Activated T-cell treated with anti-CD3 and anti-CD28 coated beads, Interleukin-2, amount 50 U/mL, for 4 hours (primary cell): ENCODE data around the gene PLN. TPM values are rescaled to one million over a fixed set of nuclear protein-coding genes. Genes with fewer than 3 reads are reported as not detected.

Experiments used
- ATAC-seq, 2 donors: fragments of 200-7000 bp; cut with Tn5 transposase; one replicate each; pipeline ENCODE4 v1.10.0; 2021
- DNase-seq: peaks from one replicate; pipeline ENCODE4 v3.0.0-alpha.2; 2020
- H3K27me3 Mint-ChIP-seq: one replicate; pipeline ENCODE4 v1.8.0; 2021; ENCODE audit warnings: low read depth, mixed read lengths
- H3K36me3 Mint-ChIP-seq: one replicate; pipeline ENCODE4 v1.8.0; 2022; ENCODE audit warnings: mixed read lengths; ENCODE audit not compliant: insufficient read depth
- H3K4me1 Mint-ChIP-seq: one replicate; pipeline ENCODE4 v1.8.0; 2021; ENCODE audit warnings: low read depth, mixed read lengths
- H3K4me3 Mint-ChIP-seq: one replicate; pipeline ENCODE4 v1.8.0; 2021; ENCODE audit warnings: mild to moderate bottlenecking, moderate library complexity, mixed read lengths
- H3K9me3 Mint-ChIP-seq: one replicate; pipeline ENCODE4 v1.8.0; 2021; ENCODE audit warnings: mixed read lengths
- total RNA-seq, 3 donors: library from RNA; stranded (reverse); gene quantifications; one replicate each; pipeline ENCODE4 v1.2.1, GENCODE V29; 2021

PLN gene
- total RNA-seq, 3 donors from 2014 or later: 0.16 TPM; not detected in 2

- no peak for ATAC-seq
- no peak for DNase-seq
- Mint-ChIP-seq H3K9me3 (peaks cover 46% of the 10 kb centered on the region), H3K4me3 (no peak overlapping the region), H3K27me3 (no peaks in the 10 kb centered on the region), H3K36me3 (peaks cover 60% of the 10 kb centered on the region), H3K4me1 (peaks cover 8% of the 10 kb centered on the region)
Measured at GRCh38 chr6:118579786-118580185, 31.7 kb downstream of the PLN start.

DNA sequence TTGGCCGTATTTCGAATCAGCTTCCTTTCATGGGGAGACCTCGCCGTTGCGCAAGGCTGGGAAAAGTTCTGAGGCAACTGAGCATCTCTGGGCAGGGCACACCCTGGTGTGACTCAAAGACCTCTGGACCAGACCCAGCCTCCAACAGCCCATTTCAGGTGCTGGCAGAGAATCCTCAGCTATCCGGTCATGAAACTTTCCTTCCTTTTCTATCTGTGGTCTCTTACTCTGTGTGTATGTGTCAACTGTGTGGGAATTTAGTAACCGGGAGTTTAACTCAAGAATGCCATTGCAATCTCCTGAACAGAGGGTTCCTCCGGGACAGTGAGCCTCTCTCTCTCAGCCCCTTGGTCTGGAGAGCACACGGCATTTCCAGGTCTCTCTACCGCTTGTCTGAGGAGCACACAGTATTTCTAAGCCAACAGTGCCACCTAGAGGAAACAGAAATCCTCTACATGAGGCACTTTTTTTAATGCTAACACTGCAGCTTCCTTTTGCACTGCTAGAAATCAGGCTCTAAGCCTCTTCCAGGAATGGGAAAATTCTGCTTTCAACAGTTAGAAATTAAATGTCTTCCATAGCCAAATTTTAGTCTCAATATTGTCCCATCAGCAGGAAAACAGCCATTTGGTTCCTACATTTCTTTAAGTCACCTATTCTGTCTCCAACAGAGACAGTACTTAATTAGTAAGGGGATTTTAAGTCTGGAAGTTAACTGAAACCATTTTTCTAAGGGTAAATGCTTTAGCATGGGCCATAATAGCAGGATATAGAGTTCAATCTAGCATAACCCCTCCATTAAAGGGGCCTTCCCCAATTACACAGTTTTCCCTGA is 32.7 kb downstream of the PLN start:
- H3K36me3 Mint-ChIP-seq: peaks cover 56% of the 10 kb centered on the region
- no peaks in the 10 kb centered on the region for H3K27me3 Mint-ChIP-seq
- no peak for DNase-seq
- H3K4me3 Mint-ChIP-seq: no peak overlapping the region
- peak; percentile 43 to 65 for ATAC-seq
- peaks cover 8% of the 10 kb centered on the region for H3K4me1 Mint-ChIP-seq
- H3K9me3 Mint-ChIP-seq: peaks cover 36% of the 10 kb centered on the region

DNA sequence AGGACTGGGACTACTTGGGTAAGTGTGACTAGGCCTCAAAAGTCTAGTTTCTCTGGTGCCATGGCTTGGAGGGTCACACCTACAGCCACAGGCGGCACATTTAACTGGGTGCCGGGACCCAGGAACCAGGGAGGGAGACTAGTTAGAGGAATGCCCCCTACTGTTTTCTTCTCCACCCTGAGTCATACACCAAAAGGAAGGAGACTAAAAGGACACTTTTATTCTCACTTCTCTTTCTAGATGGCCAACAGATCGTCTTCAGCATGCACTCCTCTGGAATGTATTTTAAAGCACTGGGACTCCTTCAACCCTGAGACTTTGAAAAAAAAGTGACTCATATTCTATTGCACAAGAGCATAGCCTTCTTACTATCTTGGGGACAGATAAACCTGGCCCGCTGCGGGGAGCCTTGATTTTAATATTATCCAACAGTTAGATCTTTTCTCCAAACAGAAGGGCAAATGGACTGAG is 33.4 kb downstream of the PLN start:
- Mint-ChIP-seq H3K36me3 (peaks cover 48% of the 10 kb centered on the region), H3K4me3 (no peak overlapping the region), H3K9me3 (peaks cover 31% of the 10 kb centered on the region), H3K4me1 (peaks cover 9% of the 10 kb centered on the region), H3K27me3 (no peaks in the 10 kb centered on the region)
- ATAC-seq (no peak), DNase-seq (no peak)

DNA sequence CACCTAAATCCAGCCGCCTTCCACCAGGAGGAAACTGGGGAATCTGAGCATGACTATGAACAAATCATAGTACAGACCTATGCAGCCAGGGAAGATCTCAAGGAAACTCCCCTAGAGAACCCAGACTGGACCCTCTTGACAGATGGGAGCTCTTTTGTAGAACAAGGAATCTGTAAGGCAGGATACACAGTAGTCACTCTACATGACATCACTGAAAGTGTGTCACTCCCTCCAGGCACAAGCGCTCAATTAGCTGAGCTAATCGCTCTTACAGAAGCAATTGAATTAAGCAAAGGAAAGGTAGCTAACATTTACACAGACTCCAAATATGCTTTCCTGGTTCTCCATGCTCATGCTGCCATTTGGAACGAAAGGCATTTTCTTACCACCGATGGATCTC is 36.8 kb downstream of the PLN start:
- H3K4me1 Mint-ChIP-seq: peaks cover 19% of the 10 kb centered on the region

GRCh38 chr6:118586746-118587485 is 38.8 kb downstream of the PLN start:
- H3K4me3 Mint-ChIP-seq: no peak overlapping the region
- no peaks in the 10 kb centered on the region for H3K27me3 Mint-ChIP-seq
- peaks cover 4% of the 10 kb centered on the region for H3K9me3 Mint-ChIP-seq
- no peak for DNase-seq
- peaks cover 20% of the 10 kb centered on the region for H3K4me1 Mint-ChIP-seq
- no peak for ATAC-seq
- peaks cover 37% of the 10 kb centered on the region for H3K36me3 Mint-ChIP-seq

More for the DNA sequence above, 36.8 kb downstream of the PLN start:
- Mint-ChIP-seq H3K36me3 (peaks cover 42% of the 10 kb centered on the region), H3K4me3 (no peak overlapping the region), H3K27me3 (no peaks in the 10 kb centered on the region), H3K9me3 (peaks cover 16% of the 10 kb centered on the region)
- ATAC-seq (no peak), DNase-seq (no peak)

GRCh38 chr6:118588626-118589025 is 40.5 kb downstream of the PLN start:
- Mint-ChIP-seq H3K9me3 (no peaks in the 10 kb centered on the region), H3K4me3 (no peak overlapping the region), H3K4me1 (peaks cover 21% of the 10 kb centered on the region), H3K27me3 (no peaks in the 10 kb centered on the region), H3K36me3 (peaks cover 29% of the 10 kb centered on the region)
- no peak for ATAC-seq
- no peak for DNase-seq

DNA sequence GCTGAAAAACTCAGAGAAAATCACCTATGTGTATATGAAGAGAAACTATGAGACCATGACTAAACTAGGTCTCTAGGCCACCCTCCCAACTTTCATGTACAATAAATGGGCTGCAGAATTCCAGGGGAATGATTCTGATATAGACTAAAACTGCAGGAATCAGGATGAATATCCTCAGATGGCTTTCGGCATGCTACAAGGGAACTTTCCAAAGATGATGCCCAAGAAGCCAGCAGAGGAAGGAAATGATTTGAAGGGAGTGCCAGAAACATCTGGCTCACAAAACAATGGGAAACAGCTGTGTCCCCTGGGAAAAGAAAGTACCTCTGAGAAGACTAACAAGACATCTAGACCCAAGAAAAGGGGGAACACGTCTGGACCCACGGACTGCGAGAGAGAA is 41.1 kb downstream of the PLN start:
- DNase-seq: no peak
- Mint-ChIP-seq H3K36me3 (peaks cover 29% of the 10 kb centered on the region), H3K9me3 (no peaks in the 10 kb centered on the region), H3K4me1 (peaks cover 25% of the 10 kb centered on the region), H3K4me3 (no peak overlapping the region), H3K27me3 (no peaks in the 10 kb centered on the region)
- no peak for ATAC-seq

GRCh38 chr6:118589649-118590365 is 41.7 kb downstream of the PLN start:
- H3K9me3 Mint-ChIP-seq: no peaks in the 10 kb centered on the region
- DNase-seq: no peak
- no peak for ATAC-seq
- H3K4me1 Mint-ChIP-seq: peaks cover 25% of the 10 kb centered on the region
- H3K27me3 Mint-ChIP-seq: no peaks in the 10 kb centered on the region
- H3K36me3 Mint-ChIP-seq: peaks cover 29% of the 10 kb centered on the region
- H3K4me3 Mint-ChIP-seq: no peak overlapping the region

DNA sequence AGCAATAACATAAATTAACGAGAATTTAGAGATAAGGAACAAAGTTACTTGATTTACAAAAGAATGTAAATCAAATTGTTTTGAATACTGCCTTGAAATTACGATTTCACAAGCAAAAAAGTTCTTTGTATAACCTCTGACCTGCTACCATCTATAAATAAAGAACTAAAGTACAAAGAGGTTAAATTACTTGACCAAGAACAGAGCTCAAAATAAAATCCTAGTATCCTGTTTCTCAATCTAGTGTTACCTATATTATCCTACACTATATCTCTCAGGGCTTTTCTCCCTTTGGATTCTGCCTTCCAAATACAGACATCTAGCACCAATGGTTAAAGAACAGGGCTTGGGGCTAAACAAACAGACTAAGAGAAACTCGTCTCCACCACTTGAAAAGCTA is 43.8 kb downstream of the PLN start:
- peaks cover 33% of the 10 kb centered on the region for H3K4me1 Mint-ChIP-seq
- H3K9me3 Mint-ChIP-seq: peaks cover 3% of the 10 kb centered on the region
- H3K27me3 Mint-ChIP-seq: no peaks in the 10 kb centered on the region
- ATAC-seq: no peak
- peaks cover 24% of the 10 kb centered on the region for H3K36me3 Mint-ChIP-seq
- no peak for DNase-seq
- H3K4me3 Mint-ChIP-seq: no peak overlapping the region

- Mint-ChIP-seq H3K27me3 (no peaks in the 10 kb centered on the region), H3K4me3 (no peak overlapping the region), H3K9me3 (peaks cover 3% of the 10 kb centered on the region), H3K36me3 (peaks cover 20% of the 10 kb centered on the region), H3K4me1 (peaks cover 46% of the 10 kb centered on the region)
- ATAC-seq (no peak), DNase-seq (no peak)
Measured at GRCh38 chr6:118594877-118595276, 46.8 kb downstream of the PLN start.

DNA sequence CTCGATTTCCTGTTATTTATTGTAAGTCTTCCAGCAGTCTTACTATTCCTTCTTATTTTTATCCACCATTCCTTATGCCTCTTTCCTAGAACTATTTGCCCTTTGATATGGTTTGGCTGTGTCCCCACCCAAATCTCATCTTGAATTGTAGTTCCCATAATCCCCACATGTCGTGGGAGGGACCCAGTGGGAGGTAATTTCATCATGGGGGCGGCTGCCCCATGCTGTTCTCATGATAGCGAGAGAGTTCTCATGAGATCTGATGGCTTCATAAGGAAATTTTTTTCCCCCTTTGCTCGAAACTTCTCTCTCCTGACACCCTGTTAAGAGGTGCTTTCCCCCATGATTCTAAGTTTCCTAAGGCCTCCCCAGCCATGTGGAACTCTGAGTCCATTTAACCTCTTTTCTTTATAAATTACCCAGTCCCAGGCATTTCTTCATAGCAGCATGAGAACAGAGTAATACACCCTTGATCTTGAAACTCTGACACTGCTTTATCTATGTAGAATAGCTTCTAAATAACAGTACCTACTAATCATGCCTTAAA is 48.8 kb downstream of the PLN start:
- peaks cover 12% of the 10 kb centered on the region for H3K36me3 Mint-ChIP-seq
- peaks cover 3% of the 10 kb centered on the region for H3K9me3 Mint-ChIP-seq
- H3K4me3 Mint-ChIP-seq: no peak overlapping the region
- peaks cover 41% of the 10 kb centered on the region for H3K4me1 Mint-ChIP-seq
- ATAC-seq (peak; percentile 46 to 57), DNase-seq (no peak)
- H3K27me3 Mint-ChIP-seq: no peaks in the 10 kb centered on the region

GRCh38 chr6:118597636-118598035 is 49.5 kb downstream of the PLN start:
- Mint-ChIP-seq H3K4me1 (peaks cover 38% of the 10 kb centered on the region), H3K4me3 (no peak overlapping the region), H3K27me3 (no peaks in the 10 kb centered on the region), H3K9me3 (peaks cover 3% of the 10 kb centered on the region), H3K36me3 (peaks cover 14% of the 10 kb centered on the region)
- DNase-seq (no peak), ATAC-seq (no peak)

DNA sequence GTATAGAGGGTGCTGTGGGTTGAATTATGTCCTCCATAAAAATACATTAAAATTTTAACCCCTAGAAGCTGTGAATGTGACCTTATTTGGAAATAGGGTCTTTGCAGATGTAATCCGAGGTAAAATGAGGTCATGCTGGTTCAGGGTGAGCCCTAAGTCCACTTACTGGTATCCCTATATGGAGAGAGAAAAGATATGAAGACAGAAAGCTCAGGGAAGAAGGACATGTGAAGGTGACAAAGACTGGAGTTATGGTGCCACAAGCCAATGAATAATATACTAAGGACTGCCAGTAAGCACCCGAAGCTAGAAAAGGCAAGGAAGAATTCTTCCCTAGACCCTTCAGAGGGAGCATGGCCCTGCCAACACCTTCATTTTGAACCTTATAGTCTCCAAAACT is 50.2 kb downstream of the PLN start:
- H3K4me3 Mint-ChIP-seq: no peak overlapping the region
- H3K4me1 Mint-ChIP-seq: peaks cover 38% of the 10 kb centered on the region
- no peaks in the 10 kb centered on the region for H3K27me3 Mint-ChIP-seq
- DNase-seq (no peak), ATAC-seq (no peak)
- peaks cover 3% of the 10 kb centered on the region for H3K9me3 Mint-ChIP-seq
- peaks cover 16% of the 10 kb centered on the region for H3K36me3 Mint-ChIP-seq

- peaks cover 29% of the 10 kb centered on the region for H3K36me3 Mint-ChIP-seq
- H3K4me3 Mint-ChIP-seq: no peak overlapping the region
- ATAC-seq (no peak), DNase-seq (no peak)
- H3K4me1 Mint-ChIP-seq: peaks cover 37% of the 10 kb centered on the region
- H3K9me3 Mint-ChIP-seq: peaks cover 3% of the 10 kb centered on the region
- no peaks in the 10 kb centered on the region for H3K27me3 Mint-ChIP-seq
Measured at GRCh38 chr6:118602300-118602699, 54.2 kb downstream of the PLN start.
